Smooth muscle cell (in vitro differentiated cells): ENCODE results near the gene MEIS2. TPM values are rescaled to one million over a fixed set of nuclear protein-coding genes. Genes with fewer than 3 reads are reported as not detected.

Source experiments
- DNase-seq: peaks from one replicate; lab custom pipeline; 2025; ENCODE audit not compliant: unreplicated experiment; lab: John Stamatoyannopoulos, UW
- H2AFZ ChIP-seq: fragments of 200-600 bp; sonication (generic); 2 replicates; pipeline ENCODE4 v1.6.0; 2016; ENCODE audit warnings: antibody characterized with exemption, low read depth, mild to moderate bottlenecking
- H3F3A ChIP-seq: fragments of 200-600 bp; sonication (generic); 2 replicates; pipeline ENCODE4 v1.6.0; 2017; ENCODE audit warnings: antibody characterized with exemption, low read depth
- H3K27ac ChIP-seq: fragments of 200-600 bp; sonication (generic); 2 replicates; pipeline ENCODE4 v1.5.1; 2016; ENCODE audit warnings: low read depth, mild to moderate bottlenecking
- H3K27me3 ChIP-seq: fragments of 200-600 bp; sonication (generic); 2 replicates; pipeline ENCODE4 v1.6.1; 2016; ENCODE audit warnings: low read depth, mild to moderate bottlenecking
- H3K36me3 ChIP-seq: fragments of 200-600 bp; sonication (generic); 2 replicates; pipeline ENCODE4 v1.5.1; 2016; ENCODE audit warnings: low read depth
- H3K4me1 ChIP-seq: fragments of 200-600 bp; sonication (generic); 2 replicates; pipeline ENCODE4 v1.5.1; 2016; ENCODE audit warnings: low read depth
- H3K4me2 ChIP-seq: fragments of 200-600 bp; sonication (generic); 2 replicates; pipeline ENCODE4 v1.6.0; 2016; ENCODE audit warnings: mild to moderate bottlenecking
- H3K4me3 ChIP-seq: fragments of 200-600 bp; sonication (generic); 2 replicates; pipeline ENCODE4 v1.5.1; 2016; ENCODE audit warnings: mild to moderate bottlenecking
- H3K79me2 ChIP-seq: fragments of 200-600 bp; sonication (generic); 2 replicates; pipeline ENCODE4 v1.6.0; 2016; ENCODE audit warnings: low read depth, mild to moderate bottlenecking
- H3K9ac ChIP-seq: fragments of 200-600 bp; sonication (generic); 2 replicates; pipeline ENCODE4 v1.6.0; 2016; ENCODE audit warnings: low read depth
- H3K9me3 ChIP-seq: fragments of 200-600 bp; sonication (generic); replicated peaks from 2 replicates; pipeline ENCODE4 v1.5.1; 2016; ENCODE audit warnings: low read depth
- H4K20me1 ChIP-seq: fragments of 200-600 bp; sonication (generic); 2 replicates; pipeline ENCODE4 v1.6.0; 2016; ENCODE audit warnings: low read depth
- WGBS: methylation state at CpG from one replicate; pipeline ENCODE4 v1.1.7; 2016; ENCODE audit warnings: low lambda C conversion rate; 5-methylcytosine and 5-hydroxymethylcytosine counted together
- polyA plus RNA-seq: library from polyadenylated mRNA; unstranded; fragments of >200 nt; fragmentation: Nextera tagmentation; extraction: Ambion mirVana; gene quantifications from 2 replicates; pipeline ENCODE4 v1.2.1, GENCODE V29; 2016
- total RNA-seq: library from RNA; depleted of rRNA; stranded (reverse); fragments of >200 nt; gene quantifications from 2 replicates; pipeline ENCODE4 v1.2.3, GENCODE V29; 2014
- TF ChIP-seq, protein P1 (sequence below): fragments of 200-600 bp; sonication (generic); IDR thresholded peaks from 2 replicates; pipeline ENCODE4 v1.5.1; 2017; ENCODE audit warnings: borderline replicate concordance, mild to moderate bottlenecking, antibody characterized with exemption; ENCODE audit not compliant: insufficient read depth, poor library complexity, severe bottlenecking

MEIS2 gene
- total and polyA plus RNA-seq, 2 experiments from 2014 or later, result 13.0 to 33.4 TPM

DNA sequence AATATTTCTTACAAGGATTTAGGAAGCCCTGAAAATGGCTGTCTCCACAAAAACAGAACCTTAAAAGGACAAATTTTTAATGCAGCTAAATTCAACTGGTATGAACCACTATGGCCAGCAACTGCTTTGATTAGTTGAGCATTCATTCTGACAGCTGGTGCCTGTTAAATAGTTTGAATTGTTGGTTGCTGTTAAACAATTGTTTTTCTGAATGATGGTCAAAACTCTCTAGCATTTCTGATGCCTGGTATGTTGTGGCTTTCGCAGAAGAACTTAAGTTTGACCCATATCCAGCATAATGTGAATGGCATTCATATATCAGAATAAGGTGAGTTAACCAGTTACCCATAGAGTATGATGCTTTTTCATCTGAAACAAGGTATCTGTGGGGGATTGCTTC is 138.4 kb downstream of the MEIS2 start:
- Histone ChIP-seq H3K27ac (no peak overlapping the region), H4K20me1 (no peaks in the 10 kb centered on the region), H3K79me2 (peaks cover 11% of the 10 kb centered on the region), H3K27me3 (no peaks in the 10 kb centered on the region), H3K4me2 (no peak overlapping the region), H3F3A (peaks cover 16% of the 10 kb centered on the region), H3K9ac (no peak overlapping the region), H2AFZ (no peak overlapping the region), H3K9me3 (no peaks in the 10 kb centered on the region), H3K36me3 (no peaks in the 10 kb centered on the region), H3K4me3 (no peak overlapping the region), H3K4me1 (peaks cover 22% of the 10 kb centered on the region)
- TF ChIP-seq, protein P1, sequence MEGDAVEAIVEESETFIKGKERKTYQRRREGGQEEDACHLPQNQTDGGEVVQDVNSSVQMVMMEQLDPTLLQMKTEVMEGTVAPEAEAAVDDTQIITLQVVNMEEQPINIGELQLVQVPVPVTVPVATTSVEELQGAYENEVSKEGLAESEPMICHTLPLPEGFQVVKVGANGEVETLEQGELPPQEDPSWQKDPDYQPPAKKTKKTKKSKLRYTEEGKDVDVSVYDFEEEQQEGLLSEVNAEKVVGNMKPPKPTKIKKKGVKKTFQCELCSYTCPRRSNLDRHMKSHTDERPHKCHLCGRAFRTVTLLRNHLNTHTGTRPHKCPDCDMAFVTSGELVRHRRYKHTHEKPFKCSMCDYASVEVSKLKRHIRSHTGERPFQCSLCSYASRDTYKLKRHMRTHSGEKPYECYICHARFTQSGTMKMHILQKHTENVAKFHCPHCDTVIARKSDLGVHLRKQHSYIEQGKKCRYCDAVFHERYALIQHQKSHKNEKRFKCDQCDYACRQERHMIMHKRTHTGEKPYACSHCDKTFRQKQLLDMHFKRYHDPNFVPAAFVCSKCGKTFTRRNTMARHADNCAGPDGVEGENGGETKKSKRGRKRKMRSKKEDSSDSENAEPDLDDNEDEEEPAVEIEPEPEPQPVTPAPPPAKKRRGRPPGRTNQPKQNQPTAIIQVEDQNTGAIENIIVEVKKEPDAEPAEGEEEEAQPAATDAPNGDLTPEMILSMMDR, result no peak
- 96% methylated on average over 1 of the region's 1 CpG for WGBS
- DNase-seq, result no peak

DNA sequence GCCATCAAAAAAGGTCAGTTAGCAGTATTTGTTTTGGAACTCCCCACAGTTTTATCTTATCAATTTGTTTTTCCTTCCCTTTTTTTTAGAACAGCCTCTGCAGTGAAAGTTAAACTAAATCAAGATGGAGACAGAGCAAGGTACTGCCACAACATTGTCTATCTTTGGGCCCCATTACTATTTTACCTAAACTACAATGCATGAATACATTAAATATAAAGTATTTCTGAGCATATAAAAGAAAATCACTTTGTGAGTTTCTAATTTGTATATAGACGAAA is 139.5 kb downstream of the MEIS2 start:
- Histone ChIP-seq H3K79me2 (peaks cover 14% of the 10 kb centered on the region), H3K27ac (peak overlapping the region; percentile 94), H2AFZ (peak overlapping the region; percentile 5), H3K36me3 (no peaks in the 10 kb centered on the region), H3K4me2 (peak overlapping the region; percentile 84), H3K9ac (peak overlapping the region; percentile 64), H3K4me3 (peak overlapping the region; percentile 19), H3K4me1 (peaks cover 22% of the 10 kb centered on the region), H3F3A (peaks cover 16% of the 10 kb centered on the region), H3K9me3 (no peaks in the 10 kb centered on the region), H3K27me3 (no peaks in the 10 kb centered on the region), H4K20me1 (no peaks in the 10 kb centered on the region)
- 100% methylated on average over 1 of the region's 1 CpG for WGBS
- no peak for DNase-seq
- TF ChIP-seq, protein P1, result no peak

DNA sequence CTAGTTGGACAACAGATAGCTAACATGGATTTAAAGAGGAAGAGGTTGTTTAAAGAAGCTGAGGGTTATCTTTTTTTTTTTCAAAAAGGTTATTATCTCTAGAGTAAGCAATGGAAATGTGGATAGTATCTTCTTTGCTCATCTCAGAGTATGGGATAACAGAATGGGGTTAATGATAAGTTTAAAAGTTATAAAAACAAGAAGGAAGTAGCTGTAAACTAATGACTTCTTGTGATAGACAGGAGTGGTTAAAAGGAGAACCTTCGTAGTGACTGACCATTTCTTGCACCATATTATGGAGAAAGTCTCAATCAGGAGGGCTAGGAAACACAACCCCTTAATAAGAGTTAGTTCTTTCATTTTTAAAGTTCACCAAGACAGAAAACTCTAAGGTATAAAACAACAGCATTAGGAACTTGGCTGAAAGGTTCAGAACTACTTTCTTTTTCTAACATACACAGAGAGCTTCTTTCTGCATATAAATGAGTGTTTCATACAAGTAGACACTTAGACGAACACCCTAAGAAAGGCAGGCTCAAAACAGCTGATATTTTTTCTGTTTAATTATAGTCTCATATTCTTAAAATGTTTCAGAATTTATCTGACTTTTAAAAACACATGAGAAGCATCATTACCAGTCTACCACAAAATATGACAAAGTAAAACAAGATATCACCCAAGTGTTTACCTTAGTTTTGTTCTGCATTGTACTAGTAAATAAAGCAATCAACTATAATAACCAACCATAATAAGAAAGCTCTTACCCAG is 140.0 kb downstream of the MEIS2 start:
- H3K4me1 ChIP-seq, result peaks cover 22% of the 10 kb centered on the region
- peak overlapping the region; percentile 5 for H2AFZ ChIP-seq
- H3K27ac ChIP-seq, result peak overlapping the region; percentile 94
- DNase-seq, result no peak
- 27% methylated on average over 2 of the region's 2 CpGs for WGBS
- no peaks in the 10 kb centered on the region for H3K27me3 ChIP-seq
- peak overlapping the region; percentile 84 for H3K4me2 ChIP-seq
- H3K9me3 ChIP-seq, result no peaks in the 10 kb centered on the region
- H3F3A ChIP-seq, result peaks cover 16% of the 10 kb centered on the region
- peaks cover 14% of the 10 kb centered on the region for H3K79me2 ChIP-seq
- no peaks in the 10 kb centered on the region for H4K20me1 ChIP-seq
- H3K36me3 ChIP-seq, result no peaks in the 10 kb centered on the region
- TF ChIP-seq, protein P1, result no peak
- H3K4me3 ChIP-seq, result peak overlapping the region; percentile 19
- peak overlapping the region; percentile 64 for H3K9ac ChIP-seq

DNA sequence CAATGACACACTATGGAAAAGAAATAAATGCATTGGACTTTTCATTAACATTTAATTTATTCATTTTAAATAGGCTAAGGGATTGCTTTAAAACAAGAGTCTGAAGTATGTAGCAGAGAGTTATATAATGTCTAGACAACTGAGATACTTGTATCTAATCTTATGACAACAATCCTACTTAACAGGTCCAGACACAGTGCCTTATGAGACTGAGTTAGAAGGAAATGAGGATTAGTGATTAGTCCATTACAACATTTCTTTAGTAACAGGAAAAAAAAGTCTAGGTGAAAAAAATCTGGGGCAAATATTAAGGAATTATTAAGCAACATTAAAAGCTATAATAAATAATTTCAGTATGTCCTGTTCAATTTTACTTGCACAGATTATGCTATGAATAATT is 140.6 kb downstream of the MEIS2 start:
- Histone ChIP-seq H2AFZ (no peak overlapping the region), H3K4me2 (peak overlapping the region; percentile 84), H3K4me3 (peak overlapping the region; percentile 19), H3K36me3 (no peaks in the 10 kb centered on the region), H3K27ac (peak overlapping the region; percentile 94), H3K79me2 (peaks cover 14% of the 10 kb centered on the region), H3K9ac (peak overlapping the region; percentile 70), H3K27me3 (no peaks in the 10 kb centered on the region), H4K20me1 (no peaks in the 10 kb centered on the region), H3K9me3 (no peaks in the 10 kb centered on the region), H3F3A (peaks cover 16% of the 10 kb centered on the region), H3K4me1 (peaks cover 22% of the 10 kb centered on the region)
- TF ChIP-seq, protein P1, result no peak
- no peak for DNase-seq
